8988T (cell line): ENCODE measurements around the gene POLR3C.
"Not testable (repeated sequence)": the region's sequence is repeated elsewhere in the genome, so short reads cannot be mapped to it uniquely, and the experiment has no call there.

ENCODE experiments used
- DNase-seq: peaks from one replicate; pipeline ENCODE4 v3.0.0; 2011

The POLR3C gene, protein sequence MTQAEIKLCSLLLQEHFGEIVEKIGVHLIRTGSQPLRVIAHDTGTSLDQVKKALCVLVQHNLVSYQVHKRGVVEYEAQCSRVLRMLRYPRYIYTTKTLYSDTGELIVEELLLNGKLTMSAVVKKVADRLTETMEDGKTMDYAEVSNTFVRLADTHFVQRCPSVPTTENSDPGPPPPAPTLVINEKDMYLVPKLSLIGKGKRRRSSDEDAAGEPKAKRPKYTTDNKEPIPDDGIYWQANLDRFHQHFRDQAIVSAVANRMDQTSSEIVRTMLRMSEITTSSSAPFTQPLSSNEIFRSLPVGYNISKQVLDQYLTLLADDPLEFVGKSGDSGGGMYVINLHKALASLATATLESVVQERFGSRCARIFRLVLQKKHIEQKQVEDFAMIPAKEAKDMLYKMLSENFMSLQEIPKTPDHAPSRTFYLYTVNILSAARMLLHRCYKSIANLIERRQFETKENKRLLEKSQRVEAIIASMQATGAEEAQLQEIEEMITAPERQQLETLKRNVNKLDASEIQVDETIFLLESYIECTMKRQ

GRCh38 chr1:145823565-145824498 is at the start of gene POLR3C, which contains the start of gene RNF115:
Gene POLR3C (plus strand): TSS chr1:145824200. CDS start chr1:145825777, 1,577 bp downstream.
Gene RNF115 (minus strand): TSS chr1:145824095. CDS start chr1:145823873, 222 bp downstream.
- peak; percentile 75 for DNase-seq

DNA sequence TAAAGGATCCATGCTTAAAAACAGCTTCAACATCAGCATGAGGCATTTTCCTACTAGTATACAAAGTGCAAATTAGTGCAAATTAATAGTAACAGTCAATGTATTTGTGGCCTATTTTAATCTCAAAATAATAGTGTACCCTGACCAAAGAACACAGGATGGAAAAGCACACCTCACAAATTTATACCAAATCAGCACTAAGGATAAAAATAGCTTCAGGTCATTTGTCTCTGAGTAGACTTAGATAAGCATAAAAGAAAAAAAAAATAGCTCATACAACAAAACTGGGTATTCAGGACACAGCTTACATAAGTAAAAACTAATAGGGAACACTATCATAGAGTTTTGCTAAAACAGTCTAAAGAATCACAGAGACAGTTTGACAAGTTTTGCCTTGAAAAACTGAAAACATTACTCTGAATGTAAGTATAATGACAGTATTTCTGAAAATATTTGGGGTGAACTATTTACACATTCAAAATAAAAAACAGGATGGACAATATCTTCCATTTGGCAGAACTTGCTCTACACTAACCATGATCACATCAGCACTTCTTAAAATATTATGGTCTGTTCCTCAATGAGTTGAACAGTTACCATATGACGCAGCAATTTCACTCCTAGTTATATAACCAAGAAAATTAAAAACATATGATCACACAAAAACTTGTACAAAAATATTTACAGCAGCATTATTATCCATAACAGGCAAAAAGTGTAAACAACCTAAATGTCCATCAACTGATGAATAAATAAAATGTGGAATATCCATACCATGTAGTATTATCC is 46.4 kb upstream of the POLR3C start:
- DNase-seq: no peak

GRCh38 chr1:145778146-145778540 is 45.9 kb upstream of the POLR3C start:
- DNase-seq: no peak

GRCh38 chr1:145782272-145783099 is 41.5 kb upstream of the POLR3C start:
- DNase-seq: no peak

DNA sequence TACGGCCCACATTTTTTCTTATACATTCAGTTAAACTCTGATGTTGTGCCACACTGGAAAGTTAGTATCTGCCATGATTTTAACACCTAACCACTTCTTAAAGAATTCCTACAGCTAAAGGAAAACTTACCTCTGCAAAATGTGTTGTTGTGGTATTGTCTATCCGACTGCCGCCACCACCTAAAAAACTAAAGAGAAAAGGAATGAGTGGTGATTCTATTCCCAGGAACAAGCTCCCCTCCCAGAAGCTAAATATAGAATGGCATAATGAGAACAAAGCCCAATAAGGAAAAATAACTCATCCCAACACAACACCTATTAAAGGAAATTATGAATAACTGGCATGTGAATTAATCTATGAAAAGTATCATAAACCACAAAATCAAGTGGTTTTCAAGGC is 39.6 kb upstream of the POLR3C start:
- no peak for DNase-seq

DNA sequence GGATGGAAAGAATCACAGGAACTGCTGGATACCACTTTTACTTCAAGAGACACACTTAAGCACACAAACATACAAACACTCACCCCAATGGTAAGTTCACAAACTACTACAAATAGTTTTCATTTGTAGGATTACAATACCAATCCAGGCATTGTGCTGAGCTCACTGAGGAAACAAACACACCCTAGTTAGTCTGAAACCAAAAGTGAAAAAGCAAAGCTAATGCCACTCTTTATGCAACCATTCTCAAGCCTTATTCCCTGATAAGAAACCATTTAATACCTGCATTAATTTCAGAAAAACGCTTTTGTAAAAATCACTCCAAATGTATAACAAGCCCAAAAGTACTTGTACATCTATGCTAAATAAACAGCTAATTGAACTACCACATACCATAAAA is 38.5 kb upstream of the POLR3C start:
- DNase-seq: no peak

GRCh38 chr1:145786271-145786670 is 37.7 kb upstream of the POLR3C start:
- no peak for DNase-seq

GRCh38 chr1:145788580-145788979 is 35.4 kb upstream of the POLR3C start:
- no peak for DNase-seq

DNA sequence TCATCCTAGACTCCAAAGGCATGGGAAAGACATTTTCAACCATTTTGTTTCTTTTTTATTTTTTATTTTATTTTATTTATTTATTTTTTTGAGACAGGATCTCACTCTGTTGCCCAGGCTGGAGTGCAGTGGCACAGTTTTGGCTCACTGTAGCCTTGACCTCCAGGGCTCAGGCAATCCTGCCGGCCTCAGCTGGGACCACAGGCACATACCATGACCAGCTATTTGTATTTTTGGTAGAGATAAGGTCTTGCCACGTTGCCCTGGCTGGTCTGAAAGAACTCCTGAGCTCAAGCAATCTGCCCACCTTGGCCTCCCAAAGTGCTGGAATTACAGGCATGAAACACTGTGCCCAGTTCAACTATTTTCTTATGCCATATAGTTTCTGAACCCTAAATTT is 32.1 kb upstream of the POLR3C start:
- not testable (repeated sequence) for DNase-seq

GRCh38 chr1:145792484-145792883 is 31.5 kb upstream of the POLR3C start:
- no peak for DNase-seq

- no peak for DNase-seq
Observed at GRCh38 chr1:145795257-145795881, 28.6 kb upstream of the POLR3C start.

- no peak for DNase-seq
Observed at GRCh38 chr1:145796753-145797152, 27.2 kb upstream of the POLR3C start.

DNA sequence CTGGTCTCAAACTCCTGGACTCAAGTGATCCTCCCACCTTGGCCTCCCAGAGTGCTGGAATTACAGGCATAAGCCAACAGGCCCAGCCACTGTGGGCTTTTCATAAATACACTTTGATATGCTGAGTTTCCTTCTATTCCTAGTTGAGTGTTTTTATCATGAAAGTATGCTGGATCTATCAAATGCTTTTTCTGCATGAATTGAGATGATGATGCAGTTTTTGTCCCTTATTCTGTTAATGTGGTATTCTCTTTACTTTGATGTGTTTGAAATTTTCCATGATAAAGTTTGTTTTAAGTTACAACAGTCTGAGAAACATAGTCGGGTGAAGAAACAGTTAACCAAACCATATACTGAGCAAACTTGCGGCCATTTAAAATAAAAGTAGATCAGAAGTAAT is 24.2 kb upstream of the POLR3C start:
- no peak for DNase-seq

- DNase-seq: no peak
Observed at GRCh38 chr1:145804235-145805045, 19.6 kb upstream of the POLR3C start.

DNA sequence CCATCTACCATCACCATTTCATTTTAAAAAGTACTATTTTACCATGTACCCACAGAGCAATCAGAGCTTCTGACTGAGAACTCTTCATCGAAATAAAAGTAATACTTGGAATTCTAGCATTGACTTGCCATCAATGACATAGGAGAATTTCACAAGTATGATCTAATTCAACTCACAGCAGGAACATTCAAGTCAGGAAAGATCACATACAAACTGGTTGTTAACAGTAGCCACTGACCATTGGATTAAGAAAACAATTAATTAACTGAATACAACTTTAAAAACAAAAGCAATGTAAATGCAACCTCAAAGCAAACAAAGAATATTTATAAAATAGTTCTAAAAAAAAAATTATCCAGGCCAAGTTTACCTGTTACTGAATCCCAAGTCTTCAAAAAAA is 18.9 kb upstream of the POLR3C start:
- DNase-seq: no peak

DNA sequence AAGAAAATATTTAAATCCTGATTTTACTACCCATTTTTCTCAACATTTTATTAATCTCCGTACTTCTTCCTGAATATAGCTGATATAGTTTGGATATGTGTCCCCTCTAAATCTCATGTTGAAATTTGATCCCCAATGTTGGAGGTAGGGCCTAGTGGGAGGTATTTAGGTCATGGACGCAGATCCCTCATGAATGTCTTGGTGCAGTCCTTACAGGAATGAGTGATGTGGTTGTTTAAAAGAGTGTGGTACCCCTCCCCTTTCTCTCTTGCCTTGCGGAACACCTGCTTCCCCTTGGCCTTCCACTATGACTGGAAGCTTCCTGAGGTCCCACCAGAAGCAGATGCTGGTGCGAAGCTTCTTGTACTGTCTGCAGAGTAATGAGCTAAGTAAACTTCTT is 17.6 kb upstream of the POLR3C start:
- DNase-seq: no peak

GRCh38 chr1:145806844-145807243 is 17.2 kb upstream of the POLR3C start:
- DNase-seq: no peak

DNA sequence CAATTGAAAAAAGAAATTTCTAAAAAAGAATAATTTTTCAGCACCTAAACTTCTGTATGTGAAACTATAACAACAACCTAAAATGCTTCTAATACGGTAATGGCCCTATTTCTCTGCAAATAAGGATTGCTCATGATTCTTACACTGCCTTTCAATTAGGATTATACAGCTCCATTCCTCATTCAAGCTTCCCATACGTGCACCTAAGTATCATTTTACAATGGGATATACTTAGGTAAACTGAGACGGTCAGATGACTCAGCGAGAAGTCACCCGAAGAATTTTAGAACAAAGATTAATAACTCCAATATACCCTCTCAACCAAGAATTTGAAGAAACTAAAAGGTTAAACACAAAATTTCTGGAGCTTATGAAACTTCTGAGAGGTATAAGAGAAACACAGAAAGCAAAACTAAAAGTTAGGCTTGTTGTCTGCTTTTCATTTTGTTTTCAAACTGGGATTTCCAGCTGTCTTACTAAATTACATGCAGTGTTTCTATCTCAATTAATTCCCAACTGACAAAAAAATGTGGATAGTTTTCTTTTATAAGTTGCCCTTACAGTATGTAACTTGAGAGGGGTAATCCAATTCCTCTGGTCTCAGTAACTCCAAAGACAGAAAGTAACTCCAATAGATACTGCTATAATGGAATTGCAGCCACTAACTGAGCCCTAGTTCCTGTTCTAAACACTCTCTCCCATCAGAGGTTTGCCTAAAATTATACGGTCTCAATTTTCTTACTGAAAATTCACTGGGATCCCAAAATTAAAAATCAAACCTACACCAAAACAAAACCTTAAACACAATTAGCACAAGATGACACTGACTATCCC is 10.8 kb upstream of the POLR3C start:
- not testable (repeated sequence) for DNase-seq

DNA sequence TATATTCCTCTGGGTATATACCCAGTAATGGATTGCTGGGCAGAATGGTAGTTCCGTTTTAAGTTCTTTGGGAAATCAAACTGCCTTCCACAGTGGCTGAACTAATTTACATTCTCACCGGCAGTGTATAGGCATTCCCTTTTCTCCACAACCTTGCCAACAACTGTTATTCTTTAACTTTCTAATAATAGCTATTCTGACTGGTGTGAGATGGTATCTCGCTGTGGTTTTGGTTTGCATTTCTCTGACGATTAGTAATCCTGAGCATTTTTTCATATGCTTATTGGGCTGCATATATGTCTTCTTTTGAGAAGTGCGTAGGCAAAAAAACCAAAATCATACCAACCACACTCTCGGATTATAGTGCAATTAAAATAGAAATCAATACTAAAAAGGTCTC is 5.9 kb upstream of the POLR3C start:
- DNase-seq: not testable (repeated sequence)
